Stimulated activated memory B cell treated with anti-CD40 and anti-IgM and Interleukin-4, amounts not matched to agents 10 μg/mL and 1 μg/mL and 100 μg/mL, for 72 hours (primary cell): ENCODE results near the gene FPR3.

Source experiments
- ATAC-seq: fragments of 150-1000 bp; cut with Tn5 transposase; 2 replicates; pipeline ENCODE4 v1.10.0; 2021
- H3K27ac Mint-ChIP-seq: one replicate; pipeline ENCODE4 v1.8.0; 2022; ENCODE audit warnings: mild to moderate bottlenecking, mixed read lengths
- H3K27me3 Mint-ChIP-seq: one replicate; pipeline ENCODE4 v1.8.0; 2022; ENCODE audit warnings: mixed read lengths
- H3K36me3 Mint-ChIP-seq: one replicate; pipeline ENCODE4 v1.8.0; 2022; ENCODE audit warnings: mixed read lengths
- H3K4me1 Mint-ChIP-seq: one replicate; pipeline ENCODE4 v1.8.0; 2022; ENCODE audit warnings: mixed read lengths
- H3K4me3 Mint-ChIP-seq: one replicate; pipeline ENCODE4 v1.8.0; 2022; ENCODE audit warnings: mild to moderate bottlenecking, moderate library complexity, mixed read lengths
- H3K9me3 Mint-ChIP-seq: one replicate; pipeline ENCODE4 v1.8.0; 2022; ENCODE audit warnings: mixed read lengths

Gene FPR3

DNA sequence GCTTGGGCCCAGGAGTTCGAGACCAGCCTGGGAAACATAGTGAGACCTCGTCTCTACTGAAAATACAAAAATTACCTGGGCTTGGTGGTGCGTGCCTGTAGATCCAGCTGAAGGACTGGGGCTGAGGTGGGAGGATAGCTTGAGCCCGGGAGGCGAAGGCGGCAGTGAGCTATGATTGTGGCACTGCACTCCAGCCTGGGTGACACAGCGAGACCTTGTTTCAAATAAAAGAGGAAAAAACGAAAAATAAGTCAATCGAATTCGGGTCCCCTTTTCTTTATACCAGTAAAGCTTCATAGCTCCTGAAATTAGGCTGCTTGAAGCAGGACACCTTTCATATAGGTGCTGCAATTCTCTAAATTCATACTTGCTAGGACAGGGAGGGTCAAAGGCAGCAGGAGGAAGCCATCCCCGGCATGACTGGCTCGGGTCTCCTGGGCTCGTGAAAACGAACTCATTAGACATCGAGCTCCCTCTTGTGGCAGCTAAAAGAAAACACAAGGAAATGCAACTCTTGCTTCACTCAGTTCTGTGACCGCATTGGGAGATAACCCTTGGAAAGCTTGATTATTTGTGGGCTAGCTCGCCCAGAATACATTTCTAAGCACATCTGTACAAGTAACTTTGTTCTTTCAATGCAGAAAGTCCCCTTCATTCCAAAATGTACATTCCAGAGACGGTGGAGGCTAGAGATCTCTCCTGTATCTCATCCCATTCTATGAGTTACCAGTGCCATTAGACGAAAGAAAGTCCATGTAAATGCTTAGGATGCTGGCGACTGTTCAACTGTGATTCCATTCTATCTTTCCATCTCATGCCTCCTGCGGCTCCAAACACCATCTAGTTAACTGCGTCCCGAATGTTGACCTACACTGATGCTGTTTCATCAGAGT, 17.1 kb upstream of the FPR3 start:
- Mint-ChIP-seq H3K4me3 (no peak overlapping the region), H3K9me3 (peaks cover 13% of the 10 kb centered on the region), H3K27me3 (peaks cover 62% of the 10 kb centered on the region), H3K36me3 (no peaks in the 10 kb centered on the region), H3K4me1 (peaks cover 5% of the 10 kb centered on the region), H3K27ac (no peak overlapping the region)
- ATAC-seq: no peak

DNA sequence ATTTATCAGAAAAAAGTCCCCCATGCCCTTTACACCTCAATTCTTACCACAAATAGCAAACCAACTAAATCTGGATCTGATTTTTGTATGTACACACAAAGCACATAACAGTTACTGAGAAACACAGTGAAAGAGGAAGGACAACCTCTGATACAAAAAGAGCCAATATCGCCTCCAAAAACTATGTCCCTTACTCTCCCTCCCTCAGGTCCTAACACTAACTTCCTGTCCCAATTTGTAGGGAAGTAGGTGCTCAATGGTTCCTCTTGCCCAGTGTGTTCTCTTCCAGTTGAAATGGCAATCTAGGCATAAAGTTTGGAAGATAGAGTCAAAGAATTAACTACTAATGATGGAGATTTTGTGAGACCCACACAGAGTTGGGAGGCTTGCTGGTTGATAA, 15.8 kb upstream of the FPR3 start:
- no peak for ATAC-seq
- Mint-ChIP-seq H3K4me1 (peaks cover 5% of the 10 kb centered on the region), H3K27ac (no peak overlapping the region), H3K4me3 (no peak overlapping the region), H3K27me3 (peaks cover 60% of the 10 kb centered on the region), H3K9me3 (peaks cover 9% of the 10 kb centered on the region), H3K36me3 (no peaks in the 10 kb centered on the region)

DNA sequence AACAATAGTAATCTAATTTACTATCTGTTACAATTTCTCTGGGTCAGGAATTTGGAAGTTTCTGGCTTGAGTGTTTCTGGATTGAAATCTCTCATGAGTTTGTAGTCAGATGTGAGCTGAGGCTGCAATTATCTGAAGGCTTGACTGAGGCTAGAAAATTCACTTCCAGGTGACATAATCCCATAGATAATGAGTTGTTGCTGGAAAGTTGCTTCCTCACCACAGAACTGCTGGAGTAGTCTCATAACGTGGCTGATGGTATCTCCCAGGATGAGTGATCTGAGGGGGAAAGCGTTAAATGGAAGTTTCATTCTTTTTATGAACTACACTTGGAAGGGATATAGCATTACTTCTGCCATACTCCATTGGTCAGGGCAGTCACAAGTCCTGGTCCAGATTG, 15.3 kb upstream of the FPR3 start:
- Mint-ChIP-seq H3K36me3 (no peaks in the 10 kb centered on the region), H3K4me3 (no peak overlapping the region), H3K4me1 (peaks cover 5% of the 10 kb centered on the region), H3K27ac (no peak overlapping the region), H3K27me3 (peaks cover 55% of the 10 kb centered on the region), H3K9me3 (peaks cover 9% of the 10 kb centered on the region)
- ATAC-seq: no peak

DNA sequence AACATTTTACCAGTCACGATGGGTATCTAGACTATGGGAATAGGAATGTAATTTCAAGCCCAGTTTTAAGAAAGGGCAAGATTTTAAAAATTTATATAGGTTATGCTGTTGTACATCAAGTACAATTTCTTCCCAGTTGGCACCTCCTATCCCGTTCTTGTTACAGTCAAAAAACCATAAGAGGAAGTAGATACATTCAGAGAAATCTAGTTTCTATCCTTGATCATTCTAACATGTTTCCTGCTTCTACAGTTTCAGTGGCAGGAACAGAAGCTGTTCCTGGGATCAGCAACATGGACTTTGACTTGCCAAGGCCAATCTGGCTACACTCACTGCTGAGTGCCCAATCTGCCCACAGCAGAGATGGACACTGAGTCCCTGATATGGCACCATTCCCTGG, 14.7 kb upstream of the FPR3 start:
- no peak for ATAC-seq
- H3K27ac Mint-ChIP-seq: no peak overlapping the region
- H3K4me3 Mint-ChIP-seq: no peak overlapping the region
- peaks cover 7% of the 10 kb centered on the region for H3K9me3 Mint-ChIP-seq
- peaks cover 49% of the 10 kb centered on the region for H3K27me3 Mint-ChIP-seq
- H3K36me3 Mint-ChIP-seq: no peaks in the 10 kb centered on the region
- H3K4me1 Mint-ChIP-seq: peaks cover 5% of the 10 kb centered on the region

DNA sequence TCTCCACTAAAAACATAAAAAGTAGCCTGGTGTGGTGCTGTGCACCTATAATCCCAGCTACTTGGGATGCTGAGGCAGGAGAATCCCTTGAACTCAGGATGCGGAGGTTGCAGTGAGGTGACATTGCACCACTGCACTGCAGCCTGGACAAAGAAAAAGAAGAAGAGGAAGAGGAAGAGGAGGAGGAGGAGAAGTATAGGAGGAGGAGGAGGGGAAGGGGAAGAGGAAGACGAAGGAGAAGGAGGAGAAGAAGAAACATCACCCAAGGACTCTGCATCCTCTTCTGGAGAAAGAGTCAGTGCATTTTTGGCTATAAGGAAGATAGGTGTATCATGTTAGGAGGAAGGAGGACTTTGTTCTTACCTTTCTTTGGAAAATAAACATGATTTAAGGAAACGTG, 13.0 kb upstream of the FPR3 start:
- ATAC-seq: no peak
- Mint-ChIP-seq H3K36me3 (no peaks in the 10 kb centered on the region), H3K27ac (no peak overlapping the region), H3K27me3 (peaks cover 32% of the 10 kb centered on the region), H3K4me1 (peaks cover 5% of the 10 kb centered on the region), H3K4me3 (no peak overlapping the region), H3K9me3 (peaks cover 4% of the 10 kb centered on the region)

DNA sequence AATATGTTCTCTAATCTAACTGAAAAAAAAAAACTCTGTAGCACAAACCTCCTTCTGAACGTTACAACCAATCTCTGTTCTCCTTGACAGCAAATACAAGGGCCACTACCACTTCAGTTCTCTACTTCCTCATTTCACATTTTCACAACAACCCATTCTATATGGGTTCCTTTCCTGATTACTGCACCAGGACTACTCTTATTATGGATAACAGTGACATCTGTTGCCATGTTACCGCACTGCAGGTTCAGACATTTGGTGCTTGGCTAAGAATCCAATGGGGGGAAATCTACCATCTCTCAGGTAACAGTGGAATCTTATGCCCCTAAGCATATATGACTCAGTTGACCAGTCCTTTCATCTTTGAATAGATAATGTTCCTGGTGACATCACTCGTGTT, 11.6 kb upstream of the FPR3 start:
- H3K27me3 Mint-ChIP-seq: peaks cover 18% of the 10 kb centered on the region
- peaks cover 10% of the 10 kb centered on the region for H3K9me3 Mint-ChIP-seq
- H3K27ac Mint-ChIP-seq: no peak overlapping the region
- H3K4me1 Mint-ChIP-seq: no peaks in the 10 kb centered on the region
- no peak overlapping the region for H3K4me3 Mint-ChIP-seq
- peak; percentile 47 for ATAC-seq
- H3K36me3 Mint-ChIP-seq: no peaks in the 10 kb centered on the region

DNA sequence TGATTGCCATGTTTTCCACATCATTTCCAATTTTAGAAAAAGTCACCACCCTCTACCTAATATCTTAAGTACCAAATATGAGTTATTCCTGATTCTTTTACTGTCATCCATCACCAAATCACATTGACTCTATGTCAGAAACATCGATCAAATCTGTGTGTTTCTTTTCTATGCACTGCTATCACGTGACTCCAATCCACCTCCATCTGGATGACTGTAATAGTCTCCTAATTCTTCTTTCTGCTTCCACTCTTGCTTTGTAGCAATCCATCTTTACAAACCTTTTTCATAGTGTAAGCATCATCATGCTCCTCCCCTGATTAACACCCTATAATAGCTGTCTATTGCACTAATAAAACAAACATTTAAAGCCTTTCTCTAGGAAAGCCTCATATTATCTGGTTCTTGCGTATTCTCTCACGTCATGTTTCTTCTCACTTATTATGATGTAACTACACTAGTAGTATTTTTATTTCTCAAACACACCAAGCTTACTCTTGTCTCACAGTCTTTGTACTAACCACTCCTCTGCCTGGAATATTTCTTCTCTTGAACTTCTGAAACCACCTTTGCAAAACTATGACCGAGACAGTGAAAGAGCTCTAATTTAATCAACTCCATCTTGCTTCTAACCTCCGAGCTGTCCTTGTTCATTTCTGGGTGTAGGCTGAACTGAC, 10.7 kb upstream of the FPR3 start:
- Mint-ChIP-seq H3K36me3 (no peaks in the 10 kb centered on the region), H3K27me3 (peaks cover 10% of the 10 kb centered on the region), H3K4me1 (no peaks in the 10 kb centered on the region), H3K4me3 (no peak overlapping the region), H3K9me3 (peaks cover 12% of the 10 kb centered on the region), H3K27ac (no peak overlapping the region)
- ATAC-seq: no peak

DNA sequence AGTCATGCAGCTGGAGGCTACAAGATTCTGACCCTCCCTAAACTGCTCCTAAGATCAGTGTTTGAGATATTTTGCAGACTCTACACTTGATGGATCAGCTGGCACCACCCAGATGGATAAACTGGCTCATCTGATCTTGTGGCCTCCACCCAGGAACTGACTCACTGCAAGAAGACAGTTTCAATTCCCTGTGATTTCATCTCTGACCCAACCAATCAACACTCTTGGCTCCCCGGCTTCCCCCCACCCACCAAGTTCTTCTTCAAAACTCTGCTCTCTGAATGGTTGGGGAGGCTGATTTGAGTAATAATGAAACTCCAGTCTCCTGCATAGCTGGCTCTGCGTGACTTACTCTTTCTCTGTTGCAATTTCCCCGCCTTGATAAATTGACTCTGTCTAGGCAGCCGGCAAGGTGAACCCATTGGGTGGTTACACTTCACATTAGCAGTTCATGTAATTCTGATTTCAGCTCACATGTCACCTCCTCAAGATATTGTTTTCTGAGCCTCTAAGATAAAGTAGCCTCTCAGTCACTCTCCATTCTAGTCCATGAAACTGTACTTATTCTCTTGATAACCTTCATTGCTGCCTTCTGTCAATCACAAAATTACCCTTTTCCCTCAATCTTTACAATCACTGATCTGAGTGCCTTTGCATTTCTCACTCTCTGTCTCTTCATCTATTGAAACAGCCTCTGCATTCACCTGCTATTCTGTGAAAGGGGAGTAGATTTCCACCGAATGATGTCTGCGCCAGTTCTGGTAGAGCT, 9.9 kb upstream of the FPR3 start:
- peak; percentile 86 for ATAC-seq
- peaks cover 10% of the 10 kb centered on the region for H3K27me3 Mint-ChIP-seq
- H3K4me3 Mint-ChIP-seq: no peak overlapping the region
- H3K27ac Mint-ChIP-seq: no peak overlapping the region
- no peaks in the 10 kb centered on the region for H3K4me1 Mint-ChIP-seq
- no peaks in the 10 kb centered on the region for H3K36me3 Mint-ChIP-seq
- H3K9me3 Mint-ChIP-seq: peaks cover 12% of the 10 kb centered on the region

DNA sequence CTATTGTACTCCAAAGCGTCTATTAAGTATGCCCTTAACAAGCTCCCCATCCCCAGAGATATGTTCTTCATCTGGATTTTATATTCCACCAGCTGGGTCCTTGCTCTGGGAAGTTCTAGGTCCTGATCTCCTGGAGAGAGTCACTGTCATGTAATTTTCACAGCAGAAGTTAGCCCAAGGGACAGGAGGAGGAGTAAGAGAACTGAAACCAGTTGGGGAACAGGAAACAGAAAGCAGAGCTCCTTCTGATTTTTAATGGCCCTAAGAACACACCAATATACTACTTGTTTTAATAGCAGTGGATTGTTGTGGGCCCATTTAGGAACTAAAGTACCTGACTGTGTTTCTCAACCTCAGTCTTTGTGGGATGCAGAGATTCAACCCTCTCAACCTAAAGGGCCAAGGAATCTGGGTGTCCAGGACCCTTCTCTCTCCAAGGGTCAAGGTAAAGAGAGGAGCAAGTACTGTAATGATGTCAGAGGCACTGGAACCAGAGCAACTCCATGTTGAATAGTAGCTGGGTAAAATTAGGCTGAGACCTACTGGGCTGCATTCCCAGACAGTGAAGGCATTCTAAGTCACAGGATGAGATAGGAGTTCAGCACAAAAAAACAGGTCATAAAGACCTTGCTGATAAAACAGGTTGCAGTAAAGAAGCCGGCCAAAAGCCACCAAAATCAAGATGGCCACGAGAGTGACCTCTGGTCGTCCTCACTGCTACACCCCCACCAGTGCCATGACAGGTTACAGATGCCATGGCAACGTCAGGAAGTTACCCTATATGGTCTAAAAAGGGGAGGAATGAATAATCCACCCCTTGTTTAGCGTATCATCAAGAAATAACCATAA, 8.1 kb upstream of the FPR3 start:
- peaks cover 11% of the 10 kb centered on the region for H3K9me3 Mint-ChIP-seq
- no peaks in the 10 kb centered on the region for H3K4me1 Mint-ChIP-seq
- H3K27ac Mint-ChIP-seq: no peak overlapping the region
- no peak overlapping the region for H3K4me3 Mint-ChIP-seq
- no peak for ATAC-seq
- H3K27me3 Mint-ChIP-seq: peaks cover 5% of the 10 kb centered on the region
- H3K36me3 Mint-ChIP-seq: no peaks in the 10 kb centered on the region

DNA sequence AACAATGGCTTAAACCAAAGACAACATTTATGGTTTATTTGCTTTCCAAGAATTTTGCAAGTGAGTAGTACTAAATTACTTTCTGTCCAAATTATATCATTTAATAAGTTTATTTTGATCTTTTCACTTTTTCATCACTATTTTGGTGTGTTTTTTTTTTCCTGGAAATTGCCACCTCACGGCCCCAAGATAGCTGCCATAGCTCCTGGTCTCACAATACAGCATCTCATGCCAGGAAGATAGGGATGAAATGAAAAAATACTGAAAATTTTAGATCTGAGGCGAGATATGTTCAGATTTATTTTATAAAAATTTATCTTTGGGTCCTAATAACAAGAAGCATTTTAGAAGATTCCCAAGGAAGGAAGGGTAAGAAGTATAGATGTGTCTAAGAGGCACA, 6.9 kb upstream of the FPR3 start:
- no peaks in the 10 kb centered on the region for H3K4me1 Mint-ChIP-seq
- H3K9me3 Mint-ChIP-seq: peaks cover 9% of the 10 kb centered on the region
- no peaks in the 10 kb centered on the region for H3K27me3 Mint-ChIP-seq
- H3K4me3 Mint-ChIP-seq: no peak overlapping the region
- no peaks in the 10 kb centered on the region for H3K36me3 Mint-ChIP-seq
- no peak for ATAC-seq
- H3K27ac Mint-ChIP-seq: no peak overlapping the region

DNA sequence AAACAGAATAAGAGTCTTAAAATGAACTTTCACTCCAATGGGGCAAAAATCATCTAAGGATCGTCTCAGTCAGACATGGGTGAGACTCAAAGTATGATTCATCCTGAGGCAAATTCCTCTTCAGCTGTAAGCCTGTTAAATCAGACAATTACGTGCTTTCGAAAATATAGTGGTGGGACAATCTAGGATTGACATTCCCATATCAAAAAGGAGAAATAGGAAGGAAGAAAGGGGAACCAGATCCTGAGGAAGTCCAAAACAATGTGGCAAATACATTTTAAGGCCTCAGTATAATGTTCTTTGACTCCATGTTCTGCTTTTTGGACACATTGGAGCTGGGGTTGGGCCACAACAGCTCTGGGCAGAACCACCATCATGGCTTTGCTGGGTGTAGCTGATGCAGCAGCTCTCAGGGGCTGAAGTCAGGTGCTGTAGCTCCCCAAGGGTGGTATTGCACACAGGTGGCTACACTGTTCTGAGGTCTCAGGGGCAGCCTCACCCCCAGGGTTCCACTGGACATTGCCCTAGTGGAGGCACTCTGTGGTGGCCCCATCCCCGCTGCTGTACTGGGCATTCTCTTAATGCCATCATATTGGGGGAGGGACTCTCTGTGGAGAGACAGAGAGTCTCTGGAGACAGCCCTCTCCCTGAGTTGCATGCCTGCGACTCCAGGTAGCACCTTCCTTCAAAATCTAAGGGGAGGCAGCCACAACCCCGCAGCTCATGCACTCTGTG, 5.7 kb upstream of the FPR3 start:
- H3K4me1 Mint-ChIP-seq: no peaks in the 10 kb centered on the region
- H3K36me3 Mint-ChIP-seq: no peaks in the 10 kb centered on the region
- no peaks in the 10 kb centered on the region for H3K27me3 Mint-ChIP-seq
- no peak for ATAC-seq
- H3K4me3 Mint-ChIP-seq: no peak overlapping the region
- H3K9me3 Mint-ChIP-seq: peaks cover 9% of the 10 kb centered on the region
- H3K27ac Mint-ChIP-seq: no peak overlapping the region

DNA sequence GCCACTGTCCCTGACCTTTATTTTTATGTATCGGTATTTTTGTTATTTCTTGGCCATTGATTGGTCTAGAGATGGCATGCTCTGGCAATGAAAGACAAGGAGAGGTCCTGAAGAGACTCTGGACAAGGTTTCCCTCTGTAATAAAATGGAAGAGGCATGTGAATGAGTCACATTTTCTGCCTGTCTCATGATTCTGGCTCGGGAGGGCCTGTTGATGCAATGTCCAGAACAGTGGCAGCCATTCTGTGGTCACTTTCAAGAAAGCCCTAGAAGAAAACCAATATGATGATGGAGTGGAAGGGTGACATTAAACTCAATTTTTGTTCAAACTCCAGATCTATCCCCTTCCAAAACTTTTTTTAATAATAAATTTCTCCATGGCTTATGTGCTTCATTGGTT, 2.0 kb upstream of the FPR3 start:
- no peak overlapping the region for H3K4me3 Mint-ChIP-seq
- peaks cover 13% of the 10 kb centered on the region for H3K9me3 Mint-ChIP-seq
- no peaks in the 10 kb centered on the region for H3K4me1 Mint-ChIP-seq
- H3K36me3 Mint-ChIP-seq: no peaks in the 10 kb centered on the region
- peaks cover 18% of the 10 kb centered on the region for H3K27me3 Mint-ChIP-seq
- no peak for ATAC-seq
- H3K27ac Mint-ChIP-seq: no peak overlapping the region

DNA sequence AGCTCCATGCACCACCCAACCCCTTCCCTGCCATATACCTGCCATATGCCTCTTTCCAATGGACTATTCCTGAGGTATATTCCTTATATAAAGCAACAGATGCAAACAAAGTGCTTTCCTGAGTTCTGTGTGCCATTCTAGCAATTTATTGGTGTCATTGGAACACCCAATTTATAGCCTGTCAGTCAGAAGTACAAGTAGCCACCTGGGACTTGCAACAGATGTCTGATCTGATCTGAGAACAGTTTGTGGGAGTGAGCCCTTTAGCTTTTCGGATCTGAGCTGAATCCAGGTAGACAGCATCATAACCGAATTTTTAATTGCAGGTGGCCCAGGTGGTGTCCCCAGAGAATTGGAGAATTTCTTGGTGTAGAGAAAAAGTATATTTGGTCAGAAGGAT, 963 bp upstream of the FPR3 start:
- no peaks in the 10 kb centered on the region for H3K4me1 Mint-ChIP-seq
- no peak for ATAC-seq
- no peak overlapping the region for H3K4me3 Mint-ChIP-seq
- no peak overlapping the region for H3K27ac Mint-ChIP-seq
- peaks cover 18% of the 10 kb centered on the region for H3K27me3 Mint-ChIP-seq
- no peaks in the 10 kb centered on the region for H3K36me3 Mint-ChIP-seq
- H3K9me3 Mint-ChIP-seq: peaks cover 12% of the 10 kb centered on the region

DNA sequence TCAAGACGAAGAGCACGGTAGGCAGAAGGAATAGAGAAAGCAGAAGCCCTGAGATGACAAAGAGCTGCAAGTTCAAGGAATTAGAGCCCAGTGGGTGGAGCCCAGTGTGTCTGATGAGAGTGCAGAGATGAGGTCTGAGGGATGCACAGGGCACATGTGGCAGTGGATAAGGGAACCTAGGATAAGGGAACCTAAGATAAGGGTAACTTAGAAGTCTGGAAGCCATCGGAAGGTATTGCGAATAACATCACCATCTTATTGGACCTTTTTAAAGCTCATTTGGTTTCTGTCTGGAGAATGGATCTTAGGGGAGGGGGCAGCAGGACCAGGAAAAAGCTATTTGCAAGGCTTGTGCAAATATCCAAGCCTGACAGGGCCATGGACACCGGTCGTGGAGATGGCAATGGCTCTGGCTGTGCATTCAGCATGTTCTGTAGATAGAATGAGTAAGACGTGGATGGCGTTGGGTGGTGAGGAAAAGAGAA, 1.3 kb downstream of the FPR3 start:
- Mint-ChIP-seq H3K36me3 (no peaks in the 10 kb centered on the region), H3K9me3 (peaks cover 15% of the 10 kb centered on the region), H3K27ac (no peak overlapping the region), H3K4me1 (no peaks in the 10 kb centered on the region), H3K27me3 (peaks cover 18% of the 10 kb centered on the region), H3K4me3 (no peak overlapping the region)
- ATAC-seq: no peak
